NCI-H2029 treated with DMSO at 0.1 percent for 48 hours (cell line): ENCODE results near the gene CNTF.
A peak's percentile ranks its signal among the peaks of the same experiment; 100 is the strongest.
"Not testable (repeated sequence)": the region's sequence is repeated elsewhere in the genome, so short reads cannot be mapped to it uniquely, and the experiment has no call there.

Experiments
- DNase-seq: peaks from one replicate; lab custom pipeline; 2025; lab: John Stamatoyannopoulos, UW

CNTF gene

GRCh38 chr11:58622344-58622743 lies at the start of gene CNTF:
Gene CNTF, plus strand, starts transcription at chr11:58622665. Its CDS starts 88 bp downstream, at chr11:58622753.
- DNase-seq, result no peak

GRCh38 chr11:58572906-58573305 lies 49.6 kb upstream of the CNTF start:
- not testable (repeated sequence) for DNase-seq

GRCh38 chr11:58573451-58574104 lies 48.9 kb upstream of the CNTF start:
- DNase-seq, result no peak

GRCh38 chr11:58574881-58575280 lies 47.6 kb upstream of the CNTF start:
- DNase-seq, result no peak

GRCh38 chr11:58575377-58576020 lies 47.0 kb upstream of the CNTF start, which contains the start of gene LPXN:
Gene LPXN, minus strand, starts transcription at chr11:58575856. Its CDS starts 84 bp downstream, at chr11:58575772.
- no peak for DNase-seq

GRCh38 chr11:58576887-58577471 lies 45.5 kb upstream of the CNTF start:
- DNase-seq, result no peak

GRCh38 chr11:58577555-58578135 lies 44.8 kb upstream of the CNTF start:
- no peak for DNase-seq

- DNase-seq, result peak; percentile 99
Measured at GRCh38 chr11:58578136-58578634, 44.3 kb upstream of the CNTF start.

- DNase-seq, result peak; percentile 94
Measured at GRCh38 chr11:58578635-58579191, 43.8 kb upstream of the CNTF start, which contains the start of gene ZFP91. Gene ZFP91, plus strand, starts transcription at chr11:58579063. Its CDS starts 219 bp downstream, at chr11:58579282.

- peak; percentile 86 for DNase-seq
Measured at GRCh38 chr11:58579192-58580129, 43.0 kb upstream of the CNTF start.

GRCh38 chr11:58580311-58580710 lies 42.2 kb upstream of the CNTF start:
- no peak for DNase-seq

- DNase-seq, result no peak
Measured at GRCh38 chr11:58582437-58582836, 40.0 kb upstream of the CNTF start.

GRCh38 chr11:58586998-58587397 lies 35.5 kb upstream of the CNTF start:
- DNase-seq, result no peak

- DNase-seq, result no peak
Measured at GRCh38 chr11:58591659-58592058, 30.8 kb upstream of the CNTF start.

GRCh38 chr11:58592760-58593472 lies 29.5 kb upstream of the CNTF start:
- DNase-seq, result peak; percentile 80

GRCh38 chr11:58594826-58595225 lies 27.6 kb upstream of the CNTF start:
- no peak for DNase-seq

- DNase-seq, result no peak
Measured at GRCh38 chr11:58596621-58597020, 25.8 kb upstream of the CNTF start.

- no peak for DNase-seq
Measured at GRCh38 chr11:58597486-58598144, 24.9 kb upstream of the CNTF start.

GRCh38 chr11:58600510-58600909 lies 22.0 kb upstream of the CNTF start:
- no peak for DNase-seq
